ENCODE results near the gene FZD8. TPM values are rescaled to one million over a fixed set of nuclear protein-coding genes. Genes with fewer than 3 reads are reported as not detected.
A peak's percentile ranks its signal among the peaks of the same experiment; 100 is the strongest.

Gene FZD8
- total and polyA plus RNA-seq, 2 of the 4 experiments (the other 2 are of a cell fraction), result 3.6 to 3.9 TPM

DNA sequence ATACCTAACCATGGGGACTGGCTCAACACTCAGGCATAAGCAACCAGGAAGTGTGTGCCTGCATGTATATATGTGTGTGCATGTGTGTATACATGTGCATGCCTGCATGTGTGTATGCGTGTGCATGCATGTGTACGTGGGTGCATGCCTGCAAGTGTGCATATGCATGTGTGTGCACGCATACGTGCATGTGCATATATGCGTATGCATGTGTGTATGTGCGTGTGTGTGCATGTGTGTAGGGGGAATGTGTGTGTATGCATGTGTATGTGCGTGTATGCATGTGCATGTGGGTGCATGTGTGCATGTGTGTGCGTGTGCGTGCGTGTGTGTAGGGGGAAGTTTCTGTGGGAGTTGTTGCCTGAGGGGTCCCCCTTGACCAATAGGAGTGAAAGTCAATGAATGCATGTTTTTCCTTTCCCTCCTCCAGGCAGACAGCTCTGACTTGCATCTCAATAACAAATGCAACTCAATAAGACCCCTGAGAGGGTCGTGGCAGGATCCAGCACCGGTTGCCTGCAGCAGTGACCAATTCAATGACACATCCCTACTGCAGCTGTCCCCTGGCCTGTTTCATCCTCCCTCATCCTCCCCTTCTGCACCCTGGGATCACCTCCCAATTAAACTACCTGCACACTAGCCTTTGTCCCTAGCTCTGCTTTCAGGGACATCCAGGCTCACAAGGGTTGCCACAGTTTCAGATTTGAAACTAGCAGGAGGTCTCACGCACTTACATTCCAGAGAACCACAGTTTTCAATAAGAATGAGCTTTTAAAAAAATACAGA is 27.0 kb upstream of the FZD8 start:
- Histone ChIP-seq H4K91ac (ENCODE audit: insufficient read depth, low read depth, low read length) (no peak overlapping the region), H2AK9ac (replicated peaks; ENCODE audit: low read depth, low read length, poor library complexity) (no peak overlapping the region), H2BK5ac (ENCODE audit: low read depth, low read length, poor library complexity, severe bottlenecking) (no peak overlapping the region), H4K8ac (ENCODE audit: low read depth in 2 of 2, low read length in 2 of 2) (no peak overlapping the region), H2BK20ac (ENCODE audit: low read depth, low read length) (no peak overlapping the region), H3K9me3 (ENCODE audit: control insufficient read depth, insufficient read depth, low read length) (no peaks in the 10 kb centered on the region), H2BK120ac (ENCODE audit: low read depth, low read length) (no peak overlapping the region), H3K14ac (replicated peaks; ENCODE audit: low read depth, low read length) (no peak overlapping the region), H4K5ac (ENCODE audit: low read depth, low read length) (no peak overlapping the region), H3K4me3 (ENCODE audit: insufficient read depth, low read depth, low read length) (no peak overlapping the region), H3K27me3 (ENCODE audit: control insufficient read depth, insufficient read depth, low read length) (peaks cover 3% of the 10 kb centered on the region; the same call in 1 of the 2 replicates), H3K4ac (ENCODE audit: low read depth, low read length) (no peak overlapping the region), H2AFZ (replicated peaks; ENCODE audit: low read length, poor library complexity) (peak overlapping the region; percentile 14), H3K4me1 (ENCODE audit: control insufficient read depth, insufficient read depth, low read length) (no peaks in the 10 kb centered on the region), H3K4me2 (ENCODE audit: low read depth, low read length) (no peak overlapping the region), H3K27ac (ENCODE audit: insufficient read depth, low read length) (no peak overlapping the region), H3K23ac (ENCODE audit: low read depth, low read length) (no peak overlapping the region), H4K20me1 (ENCODE audit: insufficient read depth, low read length) (no peaks in the 10 kb centered on the region), H2AK5ac (ENCODE audit: low read depth, low read length) (no peak overlapping the region), H3K79me1 (ENCODE audit: low read depth in 1 of 2, low read length in 2 of 2) (no peaks in the 10 kb centered on the region), H3K56ac (ENCODE audit: extremely low read depth, insufficient read depth, low read length) (no peak overlapping the region), H3K9ac (ENCODE audit: low read depth, low read length) (no peak overlapping the region), H3K18ac (ENCODE audit: low read depth, low read length) (no peak overlapping the region), H3K9me1 (ENCODE audit: insufficient read depth, low read length) (no peaks in the 10 kb centered on the region), H2BK15ac (ENCODE audit: low read depth, low read length) (no peak overlapping the region), H3K36me3 (ENCODE audit: control insufficient read depth, insufficient read depth, low read length) (no peaks in the 10 kb centered on the region)
- ChIA-PET CTCF (no interaction called here), POLR2A (ENCODE audit: unreplicated experiment) (no interaction called here)
- TF ChIP-seq CTCF (conservative IDR thresholded peaks at IDR 0.05; ENCODE audit: low read depth, low read length), result no peak
- no peak for TF ChIP-seq RFX5 (IDR thresholded peaks at IDR 0.05; ENCODE audit: low read depth, low read length)
- TF ChIP-seq SMC3 (IDR thresholded peaks at IDR 0.05; ENCODE audit: low read depth, low read length), result no peak
- no peak for TF ChIP-seq BHLHE40 (IDR thresholded peaks at IDR 0.05; ENCODE audit: low read depth, low read length)
- TF ChIP-seq RAD21 (IDR thresholded peaks at IDR 0.05; ENCODE audit: low read length), result no peak
- TF ChIP-seq FOS (IDR thresholded peaks at IDR 0.05; ENCODE audit: low read depth, low read length), result no peak
- no peak for TF ChIP-seq CHD1 (IDR thresholded peaks at IDR 0.05; ENCODE audit: low read depth, low read length)
- no peak for TF ChIP-seq MAFK (IDR thresholded peaks at IDR 0.05; ENCODE audit: low read depth, low read length)
- 59% methylated on average over 6 of the region's 13 CpGs; no CpG with 5 or more reads in 1 of the 2 experiments for WGBS, 2 experiments (ENCODE audit: extremely low coverage in 2 of 2, insufficient read length in 1 of 2)
- ATAC-seq (ENCODE audit: low read depth), result no peak
- in situ Hi-C loops (cut with MboI; ENCODE audit: low sequenced_read_pairs) (no loop called here), dilution Hi-C loops (cut with HindIII; ENCODE audit: low sequenced_read_pairs, unreplicated experiment) (no loop called here), intact Hi-C loops (cut with micrococcal nuclease) (no loop called here)
- DNase-seq, result no peak
- no TSS peak for BruUV-seq (replicated peaks)
